Prostate gland (tissue), 2 donors: ENCODE measurements around the gene FXR1. TPM values are rescaled to one million over a fixed set of nuclear protein-coding genes. Genes with fewer than 3 reads are reported as not detected.

Experiments
- DNase-seq: peaks from one replicate; pipeline ENCODE4 v3.0.0-alpha.2; 2019; ENCODE audit warnings: low spot score
- H3K27ac ChIP-seq, 2 donors: fragments of 200-600 bp; sonication (generic); 2 replicates each; pipeline ENCODE4 v1.5.1; 2017 to 2019
- H3K27me3 ChIP-seq: fragments of 200-600 bp; sonication (generic); replicated peaks from 2 replicates; pipeline ENCODE4 v1.5.1; 2019; ENCODE audit not compliant: insufficient read depth
- H3K36me3 ChIP-seq, 2 donors: fragments of 200-600 bp; sonication (generic); 1 replicate in 1 of 2; 2 replicates in 1 of 2; pipeline versions ENCODE4 v1.5.1 to v1.8.1; 2017 to 2019
- H3K4me1 ChIP-seq: fragments of 200-600 bp; sonication (generic); replicated peaks from 2 replicates; pipeline ENCODE4 v1.5.1; 2019
- H3K4me3 ChIP-seq, 2 donors: fragments of 200-600 bp; sonication (generic); 2 replicates each; pipeline ENCODE4 v1.5.1; 2017 to 2019
- H3K9me3 ChIP-seq: fragments of 200-600 bp; sonication (generic); 2 replicates; pipeline ENCODE4 v1.5.1; 2017
- POLR2A ChIP-seq: fragments of 450-650 bp; IDR thresholded peaks from one replicate; pipeline ENCODE4 v1.6.1; 2016; ENCODE audit warnings: antibody characterized with exemption, mild to moderate bottlenecking
- POLR2AphosphoS5 ChIP-seq: sonication (generic); formaldehyde crosslinking; IDR thresholded peaks from one replicate; pipeline ENCODE4 v1.6.1; 2017; ENCODE audit warnings: antibody characterized with exemption
- WGBS: methylation state at CpG from one replicate; pipeline ENCODE4 v1.1.5; 2018; 5-methylcytosine and 5-hydroxymethylcytosine counted together
- intact Hi-C: fragments of 100-400 bp; cut with DNase I; formaldehyde crosslinking; loops from one replicate; pipeline ENCODE4 v1.14.2; 2022
- total RNA-seq, 2 donors: library from RNA; depleted of rRNA; stranded (reverse); fragments of >200 nt; gene quantifications; one replicate each; pipeline ENCODE4 v1.1.0, GENCODE V29; 2016
- TF ChIP-seq, protein P1 (sequence below), 4 experiments: fragments of 200-600 bp in 2 of 4; fragments of 450-650 bp in 2 of 4; sonication (generic) in 2 of 4; IDR thresholded peaks; 1 replicate in 3 of 4; 2 replicates in 1 of 4; pipeline ENCODE4 v1.5.1; 2016 to 2019; ENCODE audit warnings: antibody characterized with exemption in 4 of 4, mild to moderate bottlenecking in 2 of 4, moderate library complexity in 2 of 4

Gene FXR1
- total RNA-seq, 2 donors from 2014 or later: 80.2 to 114 TPM

DNA sequence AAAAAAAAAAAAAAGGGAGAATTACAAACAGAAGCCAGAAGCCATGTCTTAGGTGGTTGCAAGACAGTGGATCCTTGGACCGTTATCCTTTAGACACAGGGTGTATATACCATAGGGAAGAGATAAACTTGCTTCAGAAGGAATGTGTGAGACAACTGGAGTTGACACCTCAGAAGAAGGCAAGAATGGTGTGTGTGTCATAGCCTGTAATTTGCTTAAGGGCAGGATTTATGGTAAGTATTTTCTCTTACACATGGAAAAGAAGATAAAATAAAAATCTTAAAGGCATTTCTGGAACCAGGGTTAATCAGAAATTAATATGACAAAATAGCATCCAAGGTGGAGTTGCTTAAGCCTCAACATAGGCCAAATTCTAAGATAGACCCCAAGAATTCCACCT lies 96.3 kb downstream of the FXR1 start:
- TF ChIP-seq, protein P1, sequence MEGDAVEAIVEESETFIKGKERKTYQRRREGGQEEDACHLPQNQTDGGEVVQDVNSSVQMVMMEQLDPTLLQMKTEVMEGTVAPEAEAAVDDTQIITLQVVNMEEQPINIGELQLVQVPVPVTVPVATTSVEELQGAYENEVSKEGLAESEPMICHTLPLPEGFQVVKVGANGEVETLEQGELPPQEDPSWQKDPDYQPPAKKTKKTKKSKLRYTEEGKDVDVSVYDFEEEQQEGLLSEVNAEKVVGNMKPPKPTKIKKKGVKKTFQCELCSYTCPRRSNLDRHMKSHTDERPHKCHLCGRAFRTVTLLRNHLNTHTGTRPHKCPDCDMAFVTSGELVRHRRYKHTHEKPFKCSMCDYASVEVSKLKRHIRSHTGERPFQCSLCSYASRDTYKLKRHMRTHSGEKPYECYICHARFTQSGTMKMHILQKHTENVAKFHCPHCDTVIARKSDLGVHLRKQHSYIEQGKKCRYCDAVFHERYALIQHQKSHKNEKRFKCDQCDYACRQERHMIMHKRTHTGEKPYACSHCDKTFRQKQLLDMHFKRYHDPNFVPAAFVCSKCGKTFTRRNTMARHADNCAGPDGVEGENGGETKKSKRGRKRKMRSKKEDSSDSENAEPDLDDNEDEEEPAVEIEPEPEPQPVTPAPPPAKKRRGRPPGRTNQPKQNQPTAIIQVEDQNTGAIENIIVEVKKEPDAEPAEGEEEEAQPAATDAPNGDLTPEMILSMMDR (IDR thresholded peaks at IDR 0.05): no peak
- TF ChIP-seq POLR2A: no peak
- TF ChIP-seq POLR2AphosphoS5: no peak
- no peak for DNase-seq
- Histone ChIP-seq H3K27ac (no peak overlapping the region), H3K27me3 (no peaks in the 10 kb centered on the region), H3K36me3 (no peaks in the 10 kb centered on the region), H3K4me3 (no peak overlapping the region), H3K9me3 (no peaks in the 10 kb centered on the region), H3K4me1 (no peaks in the 10 kb centered on the region)
- intact Hi-C loops: no loop called here
- WGBS: 72% methylated on average over 1 of the region's 1 CpG

DNA sequence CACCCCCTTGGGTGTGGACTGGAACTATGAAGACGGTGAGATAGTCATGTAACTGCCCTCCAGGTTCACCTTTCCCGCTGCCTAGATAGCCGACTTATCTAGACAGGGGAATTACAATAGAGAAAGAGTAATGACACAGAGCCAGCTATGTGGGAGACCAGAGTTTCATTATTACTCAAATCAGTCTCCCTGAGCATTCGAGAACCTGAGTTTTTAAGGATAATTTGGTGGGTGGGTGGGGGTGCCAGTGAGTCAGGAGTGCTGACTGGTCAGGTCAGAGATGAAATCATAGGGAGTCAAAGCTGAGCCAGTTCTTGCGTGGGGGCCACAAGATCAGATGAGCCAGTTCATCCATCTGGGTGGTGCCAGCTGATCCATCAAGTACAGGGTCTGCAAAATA lies 96.8 kb downstream of the FXR1 start:
- intact Hi-C loops: no loop called here
- no peaks in the 10 kb centered on the region for H3K36me3 ChIP-seq
- H3K9me3 ChIP-seq: no peaks in the 10 kb centered on the region
- DNase-seq: no peak
- H3K4me1 ChIP-seq: no peaks in the 10 kb centered on the region
- TF ChIP-seq POLR2AphosphoS5 (no peak), POLR2A (no peak)
- TF ChIP-seq, protein P1 (IDR thresholded peaks at IDR 0.05): no peak
- no peak overlapping the region for H3K27ac ChIP-seq
- no peaks in the 10 kb centered on the region for H3K27me3 ChIP-seq
- H3K4me3 ChIP-seq: no peak overlapping the region
- WGBS: 81% methylated on average over 5 of the region's 5 CpGs

DNA sequence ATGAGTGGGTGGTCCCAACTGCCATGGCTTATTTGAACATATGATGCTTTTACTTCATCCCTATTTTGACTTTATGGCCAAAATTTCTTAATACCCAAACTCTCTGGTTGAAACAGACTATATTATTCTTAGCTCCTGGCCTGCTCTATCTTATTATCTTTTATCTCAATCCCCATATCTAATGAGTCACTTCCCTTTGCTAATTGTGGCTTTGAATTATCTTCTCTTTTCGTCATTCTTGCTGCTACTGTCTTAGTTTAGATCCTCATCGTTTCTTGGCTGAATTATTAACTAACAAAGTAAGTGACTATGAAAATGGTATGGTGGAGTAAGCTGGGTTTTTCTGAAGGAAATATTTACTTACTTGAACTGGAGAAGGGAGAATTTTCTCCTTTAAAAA lies 105.2 kb downstream of the FXR1 start:
- 64% methylated on average over 2 of the region's 2 CpGs for WGBS
- no peaks in the 10 kb centered on the region for H3K4me1 ChIP-seq
- H3K4me3 ChIP-seq: no peak overlapping the region
- no peak for DNase-seq
- intact Hi-C loops: no loop called here
- H3K27ac ChIP-seq: no peak overlapping the region
- TF ChIP-seq POLR2A (no peak), POLR2AphosphoS5 (no peak)
- TF ChIP-seq, protein P1 (IDR thresholded peaks at IDR 0.05): no peak
- H3K36me3 ChIP-seq: no peaks in the 10 kb centered on the region
- H3K27me3 ChIP-seq: no peaks in the 10 kb centered on the region
- no peaks in the 10 kb centered on the region for H3K9me3 ChIP-seq

DNA sequence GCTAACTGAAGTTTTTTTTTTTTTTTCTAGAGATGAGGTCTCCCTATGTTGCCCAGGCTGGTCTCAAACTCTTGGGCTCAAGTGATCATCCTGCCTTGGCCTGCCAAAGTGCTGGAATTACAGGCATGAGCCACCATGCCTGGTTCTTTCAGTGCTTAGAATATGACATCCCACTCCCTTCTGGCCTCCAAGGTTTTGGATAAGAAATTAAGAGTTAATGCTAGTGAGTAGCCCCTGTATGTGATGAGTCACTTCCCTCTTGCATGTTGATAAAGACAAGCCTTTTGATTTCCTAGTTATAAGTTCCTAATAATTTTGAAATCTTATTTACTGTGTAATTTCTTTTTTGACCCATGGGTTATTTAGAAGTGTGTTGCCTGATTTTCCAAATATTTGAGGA lies 112.7 kb downstream of the FXR1 start:
- intact Hi-C loops: no loop called here
- H3K4me1 ChIP-seq: no peaks in the 10 kb centered on the region

DNA sequence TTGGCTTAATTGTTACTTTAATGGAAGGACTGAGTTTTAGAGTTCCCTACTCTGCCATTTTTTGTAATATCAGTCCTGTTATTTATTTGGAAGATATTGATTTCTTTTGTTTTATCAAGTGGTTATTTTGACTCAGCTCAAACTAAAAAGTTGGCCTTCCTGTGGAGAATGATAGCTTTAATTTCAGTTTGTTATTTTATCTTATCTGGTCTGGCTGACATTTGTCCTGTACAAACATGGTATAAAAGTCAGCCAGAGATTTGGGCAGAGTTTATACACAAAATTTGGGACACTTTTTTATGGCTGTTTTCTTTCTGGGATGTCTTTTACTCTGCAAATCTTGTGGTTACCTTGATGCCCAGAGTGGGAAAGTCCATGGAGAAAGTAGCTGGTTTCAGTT lies 118.5 kb downstream of the FXR1 start:
- no peaks in the 10 kb centered on the region for H3K36me3 ChIP-seq
- no peaks in the 10 kb centered on the region for H3K27me3 ChIP-seq
- intact Hi-C loops: no loop called here
- no peak for DNase-seq
- no peak overlapping the region for H3K27ac ChIP-seq
- H3K4me1 ChIP-seq: no peaks in the 10 kb centered on the region
- H3K9me3 ChIP-seq: no peaks in the 10 kb centered on the region
- TF ChIP-seq, protein P1 (IDR thresholded peaks at IDR 0.05): no peak
- no peak for TF ChIP-seq POLR2AphosphoS5
- TF ChIP-seq POLR2A: no peak
- no peak overlapping the region for H3K4me3 ChIP-seq

More for the DNA sequence above, 112.7 kb downstream of the FXR1 start:
- no peak overlapping the region for H3K4me3 ChIP-seq
- H3K27me3 ChIP-seq: no peaks in the 10 kb centered on the region
- DNase-seq: no peak
- H3K9me3 ChIP-seq: no peaks in the 10 kb centered on the region
- no peak overlapping the region for H3K27ac ChIP-seq
- TF ChIP-seq POLR2A (no peak), POLR2AphosphoS5 (no peak)
- TF ChIP-seq, protein P1 (IDR thresholded peaks at IDR 0.05): no peak
- no peaks in the 10 kb centered on the region for H3K36me3 ChIP-seq

Other genes with a start within 250 kb of the FXR1 start
- 1 to 10 TPM in 1 of 2 donors, not detected in 1; 3.0 TPM for gene CCDC39, start 233.2 kb upstream of the FXR1 start, total RNA-seq
- 10 to 100 TPM; 38.1 to 46.0 TPM for gene DNAJC19, start 77.1 kb downstream of the FXR1 start, total RNA-seq